ENCODE results near the gene EPB41L2. TPM values are rescaled to one million over a fixed set of nuclear protein-coding genes. Genes with fewer than 3 reads are reported as not detected.

Gene EPB41L2
- total and polyA plus RNA-seq, 2 donors from 2014 or later, result 19.6 to 111 TPM

GRCh38 chr6:130928158-130928912, 134.7 kb downstream of the EPB41L2 start:
- intact Hi-C loops (cut with DNase I), result no loop called here
- no peak for TF ChIP-seq CTCF (IDR thresholded peaks at IDR 0.05; ENCODE audit: borderline replicate concordance, extremely low read depth, insufficient read depth)
- H3K36me3 ChIP-seq (ENCODE audit: control insufficient read depth in 2 of 3, insufficient read depth in 3 of 3, low read length in 3 of 3), result no peaks in the 10 kb centered on the region
- peaks cover 0 to 4% (median 0%) of the 10 kb centered on the region in 3 donors for H3K4me1 ChIP-seq (ENCODE audit: control insufficient read depth in 2 of 3, insufficient read depth in 2 of 3, low read depth in 1 of 3, low read length in 3 of 3)
- no peaks in the 10 kb centered on the region for H3K9me3 ChIP-seq (ENCODE audit: control insufficient read depth in 2 of 3, insufficient read depth in 1 of 3, low read length in 3 of 3)
- no peak overlapping the region for H3K4me3 ChIP-seq (ENCODE audit: low read length in 3 of 3)
- no peak for DNase-seq
- no peaks in the 10 kb centered on the region for H3K27me3 ChIP-seq (ENCODE audit: control insufficient read depth, insufficient read depth, low read length)
- no peak for FAIRE-seq
- no peak overlapping the region for H3K9ac ChIP-seq (ENCODE audit: low read length in 3 of 3)
- H3K27ac ChIP-seq (ENCODE audit: low read depth in 2 of 2, low read length in 2 of 2), result no peak overlapping the region

GRCh38 chr6:130927305-130927704, 135.7 kb downstream of the EPB41L2 start:
- FAIRE-seq, result no peak
- intact Hi-C loops (cut with DNase I), result no loop called here
- Histone ChIP-seq H3K9ac (ENCODE audit: low read length in 3 of 3) (no peak overlapping the region), H3K4me1 (ENCODE audit: control insufficient read depth in 2 of 3, insufficient read depth in 2 of 3, low read depth in 1 of 3, low read length in 3 of 3) (no peaks in the 10 kb centered on the region), H3K9me3 (ENCODE audit: control insufficient read depth in 2 of 3, insufficient read depth in 1 of 3, low read length in 3 of 3) (no peaks in the 10 kb centered on the region), H3K36me3 (ENCODE audit: control insufficient read depth in 2 of 3, insufficient read depth in 3 of 3, low read length in 3 of 3) (no peaks in the 10 kb centered on the region), H3K27me3 (ENCODE audit: control insufficient read depth, insufficient read depth, low read length) (no peaks in the 10 kb centered on the region), H3K4me3 (ENCODE audit: low read length in 3 of 3) (no peak overlapping the region), H3K27ac (ENCODE audit: low read depth in 2 of 2, low read length in 2 of 2) (no peak overlapping the region)
- no peak for TF ChIP-seq CTCF (IDR thresholded peaks at IDR 0.05; ENCODE audit: borderline replicate concordance, extremely low read depth, insufficient read depth)
- no peak for DNase-seq

GRCh38 chr6:130923350-130923749, 139.7 kb downstream of the EPB41L2 start:
- H3K4me1 ChIP-seq (ENCODE audit: control insufficient read depth in 2 of 3, insufficient read depth in 2 of 3, low read depth in 1 of 3, low read length in 3 of 3), result no peaks in the 10 kb centered on the region
- no peak for TF ChIP-seq CTCF (IDR thresholded peaks at IDR 0.05; ENCODE audit: borderline replicate concordance, extremely low read depth, insufficient read depth)
- no peak for DNase-seq
- H3K9me3 ChIP-seq (ENCODE audit: control insufficient read depth in 2 of 3, insufficient read depth in 1 of 3, low read length in 3 of 3), result no peaks in the 10 kb centered on the region
- no peak overlapping the region for H3K4me3 ChIP-seq (ENCODE audit: low read length in 3 of 3)
- FAIRE-seq, result no peak
- intact Hi-C loops (cut with DNase I), result no loop called here
- no peak overlapping the region for H3K9ac ChIP-seq (ENCODE audit: low read length in 3 of 3)
- H3K27me3 ChIP-seq (ENCODE audit: control insufficient read depth, insufficient read depth, low read length), result no peaks in the 10 kb centered on the region
- H3K27ac ChIP-seq (ENCODE audit: low read depth in 2 of 2, low read length in 2 of 2), result no peak overlapping the region
- H3K36me3 ChIP-seq (ENCODE audit: control insufficient read depth in 2 of 3, insufficient read depth in 3 of 3, low read length in 3 of 3), result no peaks in the 10 kb centered on the region

Data from kidney (tissue), 14 donors.